AG04450 (cell line): Measurements from ENCODE around the gene ATP8A2. TPM values are rescaled to one million over a fixed set of nuclear protein-coding genes. Genes with fewer than 3 reads are reported as not detected.

Source experiments
- CTCF ChIA-PET: fragments of 300-600, 350-600 bp; formaldehyde crosslinking; extraction: SDS; loops from one replicate; lab custom pipeline; 2022; ENCODE audit warnings: antibody characterized with exemption, inconsistent platforms; lab: Charles Lee
- POLR2A ChIA-PET: fragments of 350-600 bp; formaldehyde crosslinking; extraction: SDS; loops from one replicate; lab custom pipeline; 2021; ENCODE audit warnings: antibody characterized with exemption, inconsistent platforms; lab: Yijun Ruan, JAX
- DNase-seq: peaks from one replicate; pipeline ENCODE4 v3.0.0-alpha.2; 2011; ENCODE audit warnings: low read depth, low spot score
- H3K27ac ChIP-seq: one replicate; pipeline ENCODE4 v1.5.1; 2012; ENCODE audit warnings: low read depth, low read length, control low read depth
- H3K27me3 ChIP-seq: one replicate; pipeline ENCODE4 v1.6.0; 2012; ENCODE audit warnings: low read length; ENCODE audit not compliant: control insufficient read depth, insufficient read depth
- H3K4me3 ChIP-seq: 2 replicates; pipeline ENCODE4 v1.5.1; 2011; ENCODE audit warnings: mild to moderate bottlenecking, low read depth, low read length, control low read depth
- H3K9me3 ChIP-seq: 2 replicates; pipeline ENCODE4 v1.5.1; 2012; ENCODE audit warnings: low read length; ENCODE audit not compliant: control insufficient read depth, insufficient read depth
- CTCF ChIP-seq: IDR thresholded peaks from 2 replicates; pipeline ENCODE4 v1.5.1; 2011; ENCODE audit warnings: low read depth, low read length, control low read depth, inconsistent platforms
- polyA plus RNA-seq: library from polyadenylated mRNA; depleted of rRNA; stranded (reverse); fragments of >200 nt; gene quantifications from 2 replicates; pipeline ENCODE4 v1.2.3, GENCODE V29; 2011

The ATP8A2 gene
- polyA plus RNA-seq, 1 experiment, result 0.19 TPM

GRCh38 chr13:25933520-25933919 is 561.7 kb downstream of the ATP8A2 start:
- CTCF ChIA-PET, result no interaction called here
- POLR2A ChIA-PET, result no interaction called here

GRCh38 chr13:25934127-25934526 is 562.4 kb downstream of the ATP8A2 start:
- Histone ChIP-seq H3K9me3 (peaks cover 4% of the 10 kb centered on the region; the same call in 1 of the 2 replicates), H3K4me3 (no peak overlapping the region), H3K27me3 (no peaks in the 10 kb centered on the region), H3K27ac (no peak overlapping the region)
- DNase-seq, result no peak
- no peak for TF ChIP-seq CTCF
- ChIA-PET CTCF (no interaction called here), POLR2A (no interaction called here)

More at GRCh38 chr13:25933520-25933919, 561.7 kb downstream of the ATP8A2 start:
- no peak overlapping the region for H3K27ac ChIP-seq
- H3K9me3 ChIP-seq, result peaks cover 5% of the 10 kb centered on the region; the same call in 1 of the 2 replicates
- DNase-seq, result no peak
- H3K4me3 ChIP-seq, result no peak overlapping the region
- no peak for TF ChIP-seq CTCF
- H3K27me3 ChIP-seq, result no peaks in the 10 kb centered on the region

GRCh38 chr13:25939961-25940687 is 568.4 kb downstream of the ATP8A2 start:
- no peak for DNase-seq
- no peak overlapping the region for H3K4me3 ChIP-seq
- H3K27ac ChIP-seq, result no peak overlapping the region
- ChIA-PET POLR2A (no interaction called here), CTCF (no interaction called here)
- no peaks in the 10 kb centered on the region for H3K27me3 ChIP-seq
- peaks cover 8% of the 10 kb centered on the region; the same call in 1 of the 2 replicates for H3K9me3 ChIP-seq
- TF ChIP-seq CTCF, result no peak

- H3K4me3 ChIP-seq, result no peak overlapping the region
- ChIA-PET POLR2A (no interaction called here), CTCF (no interaction called here)
- TF ChIP-seq CTCF, result no peak
- H3K27me3 ChIP-seq, result no peaks in the 10 kb centered on the region
- no peak overlapping the region for H3K27ac ChIP-seq
- no peak for DNase-seq
- peaks cover 8% of the 10 kb centered on the region; the same call in 1 of the 2 replicates for H3K9me3 ChIP-seq
Observed at GRCh38 chr13:25943081-25943480, 571.3 kb downstream of the ATP8A2 start.

- no peak for DNase-seq
Observed at GRCh38 chr13:25943658-25944057, 571.9 kb downstream of the ATP8A2 start.

More at GRCh38 chr13:25943658-25944057, 571.9 kb downstream of the ATP8A2 start:
- POLR2A ChIA-PET, result no interaction called here
- H3K27ac ChIP-seq, result no peak overlapping the region
- peaks cover 8% of the 10 kb centered on the region; the same call in 1 of the 2 replicates for H3K9me3 ChIP-seq
- H3K27me3 ChIP-seq, result no peaks in the 10 kb centered on the region
- CTCF ChIA-PET, result no interaction called here
- no peak for TF ChIP-seq CTCF
- no peak overlapping the region for H3K4me3 ChIP-seq
